GM23338 (cell line): Measurements from ENCODE around the gene SEMG1. TPM values are rescaled to one million over a fixed set of nuclear protein-coding genes. Genes with fewer than 3 reads are reported as not detected.

Experiments
- ATAC-seq: fragments of 200-7000 bp; cut with Tn5 transposase; 3 replicates; pipeline ENCODE4 v1.9.1; 2020
- DNase-seq: peaks from one replicate; pipeline ENCODE4 v3.0.0-alpha.2; 2015; ENCODE audit warnings: low spot score
- H2AFZ ChIP-seq: fragments of 200-600 bp; sonication (generic); 2 replicates; pipeline ENCODE4 v1.8.0; 2016; ENCODE audit warnings: antibody characterized with exemption, mild to moderate bottlenecking, moderate library complexity
- H3F3A ChIP-seq: fragments of 200-600 bp; sonication (generic); replicated peaks from 2 replicates; pipeline ENCODE4 v1.8.0; 2017; ENCODE audit warnings: antibody characterized with exemption, mixed run types, low read depth
- H3K27ac ChIP-seq: fragments of 200-600 bp; sonication (generic); 2 replicates; pipeline ENCODE4 v1.6.1; 2016; ENCODE audit warnings: low read depth
- H3K27me3 ChIP-seq: fragments of 200-600 bp; sonication (generic); 2 replicates; pipeline ENCODE4 v1.8.0; 2016; ENCODE audit warnings: mild to moderate bottlenecking, mixed run types, moderate library complexity; ENCODE audit not compliant: insufficient read depth
- H3K36me3 ChIP-seq: fragments of 200-600 bp; sonication (generic); 2 replicates; pipeline ENCODE4 v1.8.0; 2016; ENCODE audit warnings: mild to moderate bottlenecking; ENCODE audit not compliant: insufficient read depth
- H3K4me1 ChIP-seq: fragments of 200-600 bp; sonication (generic); 2 replicates; pipeline ENCODE4 v1.8.0; 2016; ENCODE audit warnings: mild to moderate bottlenecking, moderate library complexity; ENCODE audit not compliant: insufficient read depth
- H3K4me2 ChIP-seq: fragments of 200-600 bp; sonication (generic); 2 replicates; pipeline ENCODE4 v1.7.1; 2017; ENCODE audit warnings: mixed run types
- H3K4me3 ChIP-seq: fragments of 200-600 bp; sonication (generic); 2 replicates; pipeline ENCODE4 v1.6.1; 2016; ENCODE audit warnings: mixed run types
- H3K79me2 ChIP-seq: fragments of 200-600 bp; sonication (generic); replicated peaks from 2 replicates; pipeline ENCODE4 v1.8.0; 2017; ENCODE audit warnings: mild to moderate bottlenecking; ENCODE audit not compliant: insufficient read depth
- H3K9me2 ChIP-seq: fragments of 200-600 bp; sonication (generic); 2 replicates; pipeline ENCODE4 v1.8.0; 2017; ENCODE audit not compliant: insufficient read depth
- H4K20me1 ChIP-seq: fragments of 200-600 bp; sonication (generic); replicated peaks from 2 replicates; pipeline ENCODE4 v1.8.0; 2017; ENCODE audit warnings: mild to moderate bottlenecking; ENCODE audit not compliant: insufficient read depth
- H3K27ac Mint-ChIP-seq: 2 replicates; pipeline ENCODE4 v1.8.0; 2020; ENCODE audit warnings: inconsistent platforms, mild to moderate bottlenecking, moderate library complexity, mixed read lengths
- H3K27me3 Mint-ChIP-seq: 3 replicates; pipeline ENCODE4 v1.8.0; 2022; ENCODE audit warnings: low read depth, mild to moderate bottlenecking, moderate library complexity, mixed read lengths, inconsistent platforms; ENCODE audit not compliant: insufficient read depth, poor library complexity
- H3K36me3 Mint-ChIP-seq: 3 replicates; pipeline ENCODE4 v1.8.0; 2021; ENCODE audit warnings: low read depth, mild to moderate bottlenecking, inconsistent platforms, moderate library complexity, mixed read lengths
- H3K4me1 Mint-ChIP-seq: 3 replicates; pipeline ENCODE4 v1.8.0; 2020; ENCODE audit warnings: mild to moderate bottlenecking, inconsistent platforms, mixed read lengths
- H3K4me3 Mint-ChIP-seq: 3 replicates; pipeline ENCODE4 v1.8.0; 2021; ENCODE audit warnings: moderate library complexity, mild to moderate bottlenecking, inconsistent platforms, mixed read lengths
- H3K9me3 Mint-ChIP-seq: 3 replicates; pipeline ENCODE4 v1.8.0; 2020; ENCODE audit warnings: moderate library complexity, mild to moderate bottlenecking, inconsistent platforms, mixed read lengths
- EZH2 ChIP-seq: fragments of 200-600 bp; sonication (generic); IDR thresholded peaks from one replicate; pipeline ENCODE4 v1.8.0; 2017; ENCODE audit warnings: antibody characterized with exemption, mild to moderate bottlenecking, low read depth; ENCODE audit not compliant: unreplicated experiment
- JUNB ChIP-seq: IDR thresholded peaks from one replicate; pipeline ENCODE4 v1.6.1; 2016; ENCODE audit warnings: antibody characterized with exemption; ENCODE audit not compliant: unreplicated experiment
- NANOG ChIP-seq: IDR thresholded peaks from 2 replicates; pipeline ENCODE4 v1.6.1; 2016; ENCODE audit warnings: antibody characterized with exemption, borderline replicate concordance
- POLR2AphosphoS5 ChIP-seq: IDR thresholded peaks from 2 replicates; pipeline ENCODE4 v1.6.1; 2016; ENCODE audit warnings: antibody characterized with exemption, low read depth
- STAT1 ChIP-seq: IDR thresholded peaks from one replicate; pipeline ENCODE4 v1.6.1; 2016; ENCODE audit warnings: antibody characterized with exemption; ENCODE audit not compliant: unreplicated experiment
- ZNF331 ChIP-seq: fragments of 250-450 bp; sonication (Bioruptor Pico); IDR thresholded peaks from 2 replicates; pipeline ENCODE4 v1.5.0; 2020; ENCODE audit warnings: low read depth, mild to moderate bottlenecking, moderate library complexity
- polyA plus RNA-seq: library from polyadenylated mRNA; unstranded; fragments of >200 nt; fragmentation: Nextera tagmentation; extraction: Ambion mirVana; gene quantifications from 2 replicates; pipeline ENCODE4 v1.2.1, GENCODE V29; 2016
- total RNA-seq: library from RNA; depleted of rRNA; stranded (reverse); fragments of >200 nt; shearing (Covaris generic); gene quantifications from 2 replicates; pipeline ENCODE4 v1.2.3, GENCODE V29; 2014
- TF ChIP-seq, protein P1 (sequence below): IDR thresholded peaks from one replicate; pipeline ENCODE4 v1.6.1; 2018; ENCODE audit warnings: antibody characterized with exemption; ENCODE audit not compliant: unreplicated experiment
- TF ChIP-seq, protein P2 (sequence below), 2 experiments: fragments of 200-600 bp in 1 of 2; sonication (generic) in 1 of 2; conservative IDR thresholded peaks; 2 replicates each; pipeline versions ENCODE4 v1.5.1 to v1.6.1; 2016 to 2017; ENCODE audit warnings: antibody characterized with exemption in 2 of 2, low read depth in 2 of 2, mild to moderate bottlenecking in 2 of 2, moderate library complexity in 1 of 2
- TF ChIP-seq, protein P3 (sequence below): fragments of 250-450 bp; sonication (Bioruptor Pico); IDR thresholded peaks from 2 replicates; pipeline ENCODE4 v1.5.0; 2020; ENCODE audit warnings: mild to moderate bottlenecking, moderate library complexity
- TF ChIP-seq, protein P4 (sequence below): IDR thresholded peaks from 2 replicates; pipeline ENCODE4 v1.6.1; 2016; ENCODE audit warnings: antibody characterized with exemption

Gene SEMG1
- total and polyA plus RNA-seq, 2 experiments from 2014 or later: 3.3 to 5.7 TPM

DNA sequence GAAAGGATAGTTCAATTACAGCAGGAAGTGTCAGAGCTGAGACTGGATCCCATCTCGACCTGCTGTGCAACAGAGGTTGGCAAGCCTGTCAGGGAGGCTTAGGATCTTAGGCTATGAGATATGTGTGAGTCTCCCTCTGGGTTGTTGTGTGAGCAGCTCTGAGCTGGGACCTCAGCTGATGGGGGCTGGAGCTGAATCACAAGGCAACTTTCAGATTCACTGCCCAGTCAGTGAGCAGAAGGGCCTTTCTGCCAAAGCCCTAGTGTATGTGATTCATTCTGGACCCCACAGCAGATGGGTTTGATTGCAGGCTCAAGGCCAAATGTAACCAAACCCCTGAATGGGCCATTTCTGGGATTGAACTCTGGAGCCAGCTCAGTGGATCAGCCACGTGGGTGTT is 27.7 kb upstream of the SEMG1 start:
- H3K4me1 ChIP-seq: no peaks in the 10 kb centered on the region
- no peak overlapping the region for H3K4me3 Mint-ChIP-seq
- no peaks in the 10 kb centered on the region for H3K36me3 Mint-ChIP-seq
- H3K27ac Mint-ChIP-seq: no peak overlapping the region
- DNase-seq: no peak
- no peaks in the 10 kb centered on the region for H3F3A ChIP-seq
- no peaks in the 10 kb centered on the region for H4K20me1 ChIP-seq
- no peaks in the 10 kb centered on the region for H3K36me3 ChIP-seq
- TF ChIP-seq, protein P1, sequence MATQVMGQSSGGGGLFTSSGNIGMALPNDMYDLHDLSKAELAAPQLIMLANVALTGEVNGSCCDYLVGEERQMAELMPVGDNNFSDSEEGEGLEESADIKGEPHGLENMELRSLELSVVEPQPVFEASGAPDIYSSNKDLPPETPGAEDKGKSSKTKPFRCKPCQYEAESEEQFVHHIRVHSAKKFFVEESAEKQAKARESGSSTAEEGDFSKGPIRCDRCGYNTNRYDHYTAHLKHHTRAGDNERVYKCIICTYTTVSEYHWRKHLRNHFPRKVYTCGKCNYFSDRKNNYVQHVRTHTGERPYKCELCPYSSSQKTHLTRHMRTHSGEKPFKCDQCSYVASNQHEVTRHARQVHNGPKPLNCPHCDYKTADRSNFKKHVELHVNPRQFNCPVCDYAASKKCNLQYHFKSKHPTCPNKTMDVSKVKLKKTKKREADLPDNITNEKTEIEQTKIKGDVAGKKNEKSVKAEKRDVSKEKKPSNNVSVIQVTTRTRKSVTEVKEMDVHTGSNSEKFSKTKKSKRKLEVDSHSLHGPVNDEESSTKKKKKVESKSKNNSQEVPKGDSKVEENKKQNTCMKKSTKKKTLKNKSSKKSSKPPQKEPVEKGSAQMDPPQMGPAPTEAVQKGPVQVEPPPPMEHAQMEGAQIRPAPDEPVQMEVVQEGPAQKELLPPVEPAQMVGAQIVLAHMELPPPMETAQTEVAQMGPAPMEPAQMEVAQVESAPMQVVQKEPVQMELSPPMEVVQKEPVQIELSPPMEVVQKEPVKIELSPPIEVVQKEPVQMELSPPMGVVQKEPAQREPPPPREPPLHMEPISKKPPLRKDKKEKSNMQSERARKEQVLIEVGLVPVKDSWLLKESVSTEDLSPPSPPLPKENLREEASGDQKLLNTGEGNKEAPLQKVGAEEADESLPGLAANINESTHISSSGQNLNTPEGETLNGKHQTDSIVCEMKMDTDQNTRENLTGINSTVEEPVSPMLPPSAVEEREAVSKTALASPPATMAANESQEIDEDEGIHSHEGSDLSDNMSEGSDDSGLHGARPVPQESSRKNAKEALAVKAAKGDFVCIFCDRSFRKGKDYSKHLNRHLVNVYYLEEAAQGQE: no peak
- no peaks in the 10 kb centered on the region; the same call in 2 of the 3 replicates for H3K9me3 Mint-ChIP-seq
- H3K4me1 Mint-ChIP-seq: 0 out of 3 replicates have a peak, but pooled peaks cover 2% of the 10 kb centered on the region
- H3K4me2 ChIP-seq: no peak overlapping the region
- H3K4me3 ChIP-seq: no peak overlapping the region
- H3K9me2 ChIP-seq: peaks cover 6% of the 10 kb centered on the region; the same call in 1 of the 2 replicates
- no peaks in the 10 kb centered on the region for H3K27me3 Mint-ChIP-seq
- no peak for ATAC-seq
- no peak overlapping the region for H3K27ac ChIP-seq
- no peaks in the 10 kb centered on the region for H3K27me3 ChIP-seq
- 0 out of 2 replicates have a peak overlapping the region, but pooled peaks have one; percentile 47 for H2AFZ ChIP-seq
- H3K79me2 ChIP-seq: no peaks in the 10 kb centered on the region

DNA sequence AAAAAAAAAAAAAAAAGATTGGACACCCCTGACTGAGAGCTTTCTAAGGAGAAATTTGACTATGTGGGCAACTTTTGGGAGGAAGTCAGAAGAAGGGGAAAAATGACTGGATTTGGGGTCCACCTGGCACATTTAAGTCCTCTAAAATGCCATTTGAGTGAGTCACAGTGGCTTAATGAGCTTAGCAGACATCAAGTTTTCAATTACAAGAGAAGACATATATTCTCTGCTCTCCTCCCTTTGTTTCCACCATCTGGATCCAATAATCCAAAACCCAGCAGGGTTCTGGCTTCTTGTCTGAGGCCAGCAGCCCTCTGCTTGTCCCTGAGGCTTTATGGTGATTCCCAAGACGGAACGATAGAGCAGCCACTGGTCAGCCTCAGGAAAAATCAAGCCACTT is 25.2 kb upstream of the SEMG1 start:
- Histone ChIP-seq H3K27me3 (no peaks in the 10 kb centered on the region), H3K27ac (no peak overlapping the region), H3K4me2 (no peak overlapping the region), H3K36me3 (no peaks in the 10 kb centered on the region), H3K9me2 (no peaks in the 10 kb centered on the region), H3K4me3 (no peak overlapping the region), H4K20me1 (no peaks in the 10 kb centered on the region), H3K79me2 (no peaks in the 10 kb centered on the region), H3K4me1 (no peaks in the 10 kb centered on the region), H3F3A (no peaks in the 10 kb centered on the region), H2AFZ (0 out of 2 replicates have a peak overlapping the region, but pooled peaks have one; percentile 47)
- no peaks in the 10 kb centered on the region for H3K4me1 Mint-ChIP-seq
- ATAC-seq (no peak), DNase-seq (no peak)
- H3K4me3 Mint-ChIP-seq: no peak overlapping the region
- no peak overlapping the region for H3K27ac Mint-ChIP-seq
- no peaks in the 10 kb centered on the region; the same call in 2 of the 3 replicates for H3K9me3 Mint-ChIP-seq
- H3K36me3 Mint-ChIP-seq: no peaks in the 10 kb centered on the region
- no peaks in the 10 kb centered on the region for H3K27me3 Mint-ChIP-seq
- TF ChIP-seq ZNF331 (CRISPR knock-in tag) (no peak), EZH2 (no peak), POLR2AphosphoS5 (no peak), STAT1 (no peak), JUNB (no peak), NANOG (no peak)
- TF ChIP-seq, protein P2, sequence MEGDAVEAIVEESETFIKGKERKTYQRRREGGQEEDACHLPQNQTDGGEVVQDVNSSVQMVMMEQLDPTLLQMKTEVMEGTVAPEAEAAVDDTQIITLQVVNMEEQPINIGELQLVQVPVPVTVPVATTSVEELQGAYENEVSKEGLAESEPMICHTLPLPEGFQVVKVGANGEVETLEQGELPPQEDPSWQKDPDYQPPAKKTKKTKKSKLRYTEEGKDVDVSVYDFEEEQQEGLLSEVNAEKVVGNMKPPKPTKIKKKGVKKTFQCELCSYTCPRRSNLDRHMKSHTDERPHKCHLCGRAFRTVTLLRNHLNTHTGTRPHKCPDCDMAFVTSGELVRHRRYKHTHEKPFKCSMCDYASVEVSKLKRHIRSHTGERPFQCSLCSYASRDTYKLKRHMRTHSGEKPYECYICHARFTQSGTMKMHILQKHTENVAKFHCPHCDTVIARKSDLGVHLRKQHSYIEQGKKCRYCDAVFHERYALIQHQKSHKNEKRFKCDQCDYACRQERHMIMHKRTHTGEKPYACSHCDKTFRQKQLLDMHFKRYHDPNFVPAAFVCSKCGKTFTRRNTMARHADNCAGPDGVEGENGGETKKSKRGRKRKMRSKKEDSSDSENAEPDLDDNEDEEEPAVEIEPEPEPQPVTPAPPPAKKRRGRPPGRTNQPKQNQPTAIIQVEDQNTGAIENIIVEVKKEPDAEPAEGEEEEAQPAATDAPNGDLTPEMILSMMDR (conservative IDR thresholded peaks at IDR 0.05; ENCODE audit: low read depth in 2 of 2): no peak
- TF ChIP-seq, protein P3, sequence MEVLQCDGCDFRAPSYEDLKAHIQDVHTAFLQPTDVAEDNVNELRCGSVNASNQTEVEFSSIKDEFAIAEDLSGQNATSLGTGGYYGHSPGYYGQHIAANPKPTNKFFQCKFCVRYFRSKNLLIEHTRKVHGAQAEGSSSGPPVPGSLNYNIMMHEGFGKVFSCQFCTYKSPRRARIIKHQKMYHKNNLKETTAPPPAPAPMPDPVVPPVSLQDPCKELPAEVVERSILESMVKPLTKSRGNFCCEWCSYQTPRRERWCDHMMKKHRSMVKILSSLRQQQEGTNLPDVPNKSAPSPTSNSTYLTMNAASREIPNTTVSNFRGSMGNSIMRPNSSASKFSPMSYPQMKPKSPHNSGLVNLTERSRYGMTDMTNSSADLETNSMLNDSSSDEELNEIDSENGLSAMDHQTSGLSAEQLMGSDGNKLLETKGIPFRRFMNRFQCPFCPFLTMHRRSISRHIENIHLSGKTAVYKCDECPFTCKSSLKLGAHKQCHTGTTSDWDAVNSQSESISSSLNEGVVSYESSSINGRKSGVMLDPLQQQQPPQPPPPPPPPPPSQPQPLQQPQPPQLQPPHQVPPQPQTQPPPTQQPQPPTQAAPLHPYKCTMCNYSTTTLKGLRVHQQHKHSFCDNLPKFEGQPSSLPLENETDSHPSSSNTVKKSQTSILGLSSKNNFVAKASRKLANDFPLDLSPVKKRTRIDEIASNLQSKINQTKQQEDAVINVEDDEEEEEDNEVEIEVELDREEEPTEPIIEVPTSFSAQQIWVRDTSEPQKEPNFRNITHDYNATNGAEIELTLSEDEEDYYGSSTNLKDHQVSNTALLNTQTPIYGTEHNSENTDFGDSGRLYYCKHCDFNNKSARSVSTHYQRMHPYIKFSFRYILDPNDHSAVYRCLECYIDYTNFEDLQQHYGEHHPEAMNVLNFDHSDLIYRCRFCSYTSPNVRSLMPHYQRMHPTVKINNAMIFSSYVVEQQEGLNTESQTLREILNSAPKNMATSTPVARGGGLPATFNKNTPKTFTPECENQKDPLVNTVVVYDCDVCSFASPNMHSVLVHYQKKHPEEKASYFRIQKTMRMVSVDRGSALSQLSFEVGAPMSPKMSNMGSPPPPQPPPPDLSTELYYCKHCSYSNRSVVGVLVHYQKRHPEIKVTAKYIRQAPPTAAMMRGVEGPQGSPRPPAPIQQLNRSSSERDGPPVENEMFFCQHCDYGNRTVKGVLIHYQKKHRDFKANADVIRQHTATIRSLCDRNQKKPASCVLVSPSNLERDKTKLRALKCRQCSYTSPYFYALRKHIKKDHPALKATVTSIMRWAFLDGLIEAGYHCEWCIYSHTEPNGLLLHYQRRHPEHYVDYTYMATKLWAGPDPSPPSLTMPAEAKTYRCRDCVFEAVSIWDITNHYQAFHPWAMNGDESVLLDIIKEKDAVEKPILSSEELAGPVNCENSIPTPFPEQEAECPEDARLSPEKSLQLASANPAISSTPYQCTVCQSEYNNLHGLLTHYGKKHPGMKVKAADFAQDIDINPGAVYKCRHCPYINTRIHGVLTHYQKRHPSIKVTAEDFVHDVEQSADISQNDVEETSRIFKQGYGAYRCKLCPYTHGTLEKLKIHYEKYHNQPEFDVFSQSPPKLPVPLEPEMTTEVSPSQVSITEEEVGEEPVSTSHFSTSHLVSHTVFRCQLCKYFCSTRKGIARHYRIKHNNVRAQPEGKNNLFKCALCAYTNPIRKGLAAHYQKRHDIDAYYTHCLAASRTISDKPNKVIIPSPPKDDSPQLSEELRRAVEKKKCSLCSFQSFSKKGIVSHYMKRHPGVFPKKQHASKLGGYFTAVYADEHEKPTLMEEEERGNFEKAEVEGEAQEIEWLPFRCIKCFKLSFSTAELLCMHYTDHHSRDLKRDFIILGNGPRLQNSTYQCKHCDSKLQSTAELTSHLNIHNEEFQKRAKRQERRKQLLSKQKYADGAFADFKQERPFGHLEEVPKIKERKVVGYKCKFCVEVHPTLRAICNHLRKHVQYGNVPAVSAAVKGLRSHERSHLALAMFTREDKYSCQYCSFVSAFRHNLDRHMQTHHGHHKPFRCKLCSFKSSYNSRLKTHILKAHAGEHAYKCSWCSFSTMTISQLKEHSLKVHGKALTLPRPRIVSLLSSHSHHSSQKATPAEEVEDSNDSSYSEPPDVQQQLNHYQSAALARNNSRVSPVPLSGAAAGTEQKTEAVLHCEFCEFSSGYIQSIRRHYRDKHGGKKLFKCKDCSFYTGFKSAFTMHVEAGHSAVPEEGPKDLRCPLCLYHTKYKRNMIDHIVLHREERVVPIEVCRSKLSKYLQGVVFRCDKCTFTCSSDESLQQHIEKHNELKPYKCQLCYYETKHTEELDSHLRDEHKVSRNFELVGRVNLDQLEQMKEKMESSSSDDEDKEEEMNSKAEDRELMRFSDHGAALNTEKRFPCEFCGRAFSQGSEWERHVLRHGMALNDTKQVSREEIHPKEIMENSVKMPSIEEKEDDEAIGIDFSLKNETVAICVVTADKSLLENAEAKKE (CRISPR knock-in tag): no peak
- TF ChIP-seq, protein P4, sequence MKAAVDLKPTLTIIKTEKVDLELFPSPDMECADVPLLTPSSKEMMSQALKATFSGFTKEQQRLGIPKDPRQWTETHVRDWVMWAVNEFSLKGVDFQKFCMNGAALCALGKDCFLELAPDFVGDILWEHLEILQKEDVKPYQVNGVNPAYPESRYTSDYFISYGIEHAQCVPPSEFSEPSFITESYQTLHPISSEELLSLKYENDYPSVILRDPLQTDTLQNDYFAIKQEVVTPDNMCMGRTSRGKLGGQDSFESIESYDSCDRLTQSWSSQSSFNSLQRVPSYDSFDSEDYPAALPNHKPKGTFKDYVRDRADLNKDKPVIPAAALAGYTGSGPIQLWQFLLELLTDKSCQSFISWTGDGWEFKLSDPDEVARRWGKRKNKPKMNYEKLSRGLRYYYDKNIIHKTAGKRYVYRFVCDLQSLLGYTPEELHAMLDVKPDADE: no peak
